ENCODE results near the gene TICRR. TPM values are rescaled to one million over a fixed set of nuclear protein-coding genes. Genes with fewer than 3 reads are reported as not detected.
"Not testable (repeated sequence)": the region's sequence is repeated elsewhere in the genome, so short reads cannot be mapped to it uniquely, and the experiment has no call there.

The TICRR gene
- 1.4 and 5.0 TPM in 2 replicates for total RNA-seq

DNA sequence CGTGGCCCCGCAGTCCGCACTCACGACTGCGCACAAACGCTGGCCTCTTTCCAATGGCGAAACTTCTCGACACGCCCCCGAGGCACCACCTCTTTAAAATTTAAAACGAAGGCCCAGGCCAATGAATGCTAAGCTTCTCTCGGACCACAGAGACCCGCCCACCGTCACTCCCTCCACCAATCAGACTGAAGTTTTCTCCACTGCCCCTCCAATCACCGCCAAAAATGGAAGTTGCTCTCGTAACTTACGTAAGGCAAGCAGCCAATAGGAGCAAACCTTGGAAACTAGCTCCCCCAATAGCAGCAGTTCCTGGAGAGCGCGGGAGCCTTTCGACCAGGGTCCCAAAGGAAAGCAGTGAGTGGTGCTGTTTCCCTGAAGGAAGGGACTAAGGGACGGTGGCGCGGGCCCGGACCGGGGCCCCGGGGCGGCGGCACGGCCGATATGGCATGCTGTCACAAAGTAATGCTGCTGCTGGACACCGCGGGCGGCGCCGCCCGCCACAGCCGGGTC lies at the start of gene TICRR:
Gene TICRR (plus strand): TSS at position 324 of the 510 bp plus-strand sequence. CDS start 118 bp downstream, at position 442.
- DNase-seq (ENCODE audit: extremely low read depth, low read depth, low spot score) = peak; percentile 99

DNA sequence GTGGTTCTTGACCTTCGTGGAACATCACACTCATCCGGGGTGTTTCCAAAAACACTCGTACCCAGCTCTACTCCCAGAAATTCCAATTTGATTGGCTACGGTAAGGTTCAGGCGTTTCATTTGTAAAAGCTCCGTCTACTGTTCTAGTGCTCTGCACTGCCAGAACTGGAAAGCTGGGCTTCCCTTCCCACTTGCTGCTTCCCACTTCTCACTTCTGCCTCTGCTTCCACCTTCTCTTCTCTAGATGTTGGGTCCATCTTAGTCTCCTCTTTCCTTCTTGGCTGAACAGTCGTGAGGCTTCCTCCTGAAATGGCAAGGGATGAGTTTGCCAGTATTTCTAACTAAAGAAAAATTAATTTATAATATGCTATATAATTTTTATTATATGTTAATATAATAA lies 49.1 kb upstream of the TICRR start:
- no peak for DNase-seq (ENCODE audit: extremely low read depth, low read depth, low spot score)

GRCh38 chr15:89526601-89527441 lies 48.4 kb upstream of the TICRR start:
- DNase-seq (ENCODE audit: extremely low read depth, low read depth, low spot score) = no peak

GRCh38 chr15:89528757-89529352 lies 46.4 kb upstream of the TICRR start:
- DNase-seq (ENCODE audit: extremely low read depth, low read depth, low spot score) = no peak

GRCh38 chr15:89530976-89531375 lies 44.3 kb upstream of the TICRR start:
- no peak for DNase-seq (ENCODE audit: extremely low read depth, low read depth, low spot score)

- DNase-seq (ENCODE audit: extremely low read depth, low read depth, low spot score) = no peak
Measured at GRCh38 chr15:89531796-89532537, 43.3 kb upstream of the TICRR start.

DNA sequence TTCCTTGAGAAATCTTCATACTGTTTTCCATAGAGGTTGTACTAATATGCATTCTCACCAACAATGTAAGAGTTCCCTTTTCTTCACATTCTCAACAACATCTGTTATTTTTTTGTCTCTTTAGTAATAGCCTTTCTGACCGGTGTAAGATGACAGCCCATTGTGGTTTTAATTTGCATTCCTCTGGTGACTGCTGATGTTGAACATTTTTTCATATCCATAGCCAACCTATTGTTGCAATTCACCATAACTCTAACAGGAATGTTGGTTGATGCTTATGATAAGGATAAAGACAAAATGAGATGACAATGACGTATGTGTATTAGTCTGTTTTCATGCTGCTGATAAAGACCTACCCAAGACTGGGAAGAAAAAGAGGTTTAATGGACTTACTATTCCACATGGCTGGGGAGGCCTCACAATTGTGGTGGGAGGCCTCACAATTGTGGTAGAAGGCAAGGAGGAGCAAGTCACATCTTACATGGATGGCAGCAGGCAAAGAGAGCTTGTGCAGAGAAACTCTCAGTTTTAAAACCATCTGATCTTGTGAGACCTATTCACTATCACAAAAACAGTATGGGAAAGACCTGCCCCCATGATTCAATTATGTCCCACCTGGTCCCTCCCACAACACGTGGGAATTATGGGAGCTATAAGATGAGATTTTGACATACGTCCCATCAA lies 41.3 kb upstream of the TICRR start:
- no peak for DNase-seq (ENCODE audit: extremely low read depth, low read depth, low spot score)

DNA sequence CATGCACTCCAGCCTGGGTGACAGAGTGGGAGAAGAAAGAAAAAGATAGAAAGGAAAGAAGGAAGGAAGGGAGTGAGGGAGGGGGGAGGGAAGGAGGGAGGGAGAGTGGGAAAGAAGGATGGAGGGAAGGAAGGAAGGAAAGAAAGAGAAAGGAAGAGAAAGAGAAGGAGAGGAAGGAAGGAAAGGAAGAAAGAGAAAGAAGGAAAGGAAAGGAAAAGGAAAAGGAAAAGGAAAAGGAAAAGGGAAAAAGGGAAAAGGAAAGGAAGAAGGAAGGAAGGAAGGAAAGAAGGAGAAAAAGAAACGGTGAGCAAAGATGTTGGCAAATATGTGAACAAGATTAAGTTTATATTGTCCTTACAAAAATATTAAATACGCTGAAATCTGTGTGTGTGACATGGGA lies 36.2 kb upstream of the TICRR start:
- no peak for DNase-seq (ENCODE audit: extremely low read depth, low read depth, low spot score)

- no peak for DNase-seq (ENCODE audit: extremely low read depth, low read depth, low spot score)
Measured at GRCh38 chr15:89542369-89542768, 32.9 kb upstream of the TICRR start.

- no peak for DNase-seq (ENCODE audit: extremely low read depth, low read depth, low spot score)
Measured at GRCh38 chr15:89543389-89543788, 31.9 kb upstream of the TICRR start.

GRCh38 chr15:89549138-89549537 lies 26.1 kb upstream of the TICRR start:
- DNase-seq (ENCODE audit: extremely low read depth, low read depth, low spot score) = not testable (repeated sequence)

GRCh38 chr15:89550427-89550826 lies 24.8 kb upstream of the TICRR start:
- no peak for DNase-seq (ENCODE audit: extremely low read depth, low read depth, low spot score)

DNA sequence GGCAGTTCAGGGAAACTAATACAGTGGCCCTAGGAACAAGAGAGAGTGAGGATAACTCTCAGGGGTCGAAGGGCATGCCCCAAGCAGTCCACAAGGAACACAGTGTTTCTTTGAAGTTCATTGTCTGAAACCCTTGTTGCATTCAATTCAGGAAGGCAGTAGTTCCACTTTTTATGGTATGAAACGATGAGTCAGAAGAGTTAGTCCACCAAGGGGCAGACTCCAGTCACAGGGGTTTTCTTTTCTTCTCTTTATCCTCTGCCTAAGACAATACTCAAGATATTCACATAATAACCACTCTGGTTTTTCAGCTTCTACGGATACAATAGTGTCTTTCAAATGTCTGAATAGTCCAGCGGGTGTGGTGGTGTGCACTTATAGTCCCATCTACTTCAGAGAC lies 23.7 kb upstream of the TICRR start:
- DNase-seq (ENCODE audit: extremely low read depth, low read depth, low spot score) = no peak

GRCh38 chr15:89553632-89554031 lies 21.6 kb upstream of the TICRR start:
- DNase-seq (ENCODE audit: extremely low read depth, low read depth, low spot score) = no peak

GRCh38 chr15:89554247-89554646 lies 21.0 kb upstream of the TICRR start:
- no peak for DNase-seq (ENCODE audit: extremely low read depth, low read depth, low spot score)

DNA sequence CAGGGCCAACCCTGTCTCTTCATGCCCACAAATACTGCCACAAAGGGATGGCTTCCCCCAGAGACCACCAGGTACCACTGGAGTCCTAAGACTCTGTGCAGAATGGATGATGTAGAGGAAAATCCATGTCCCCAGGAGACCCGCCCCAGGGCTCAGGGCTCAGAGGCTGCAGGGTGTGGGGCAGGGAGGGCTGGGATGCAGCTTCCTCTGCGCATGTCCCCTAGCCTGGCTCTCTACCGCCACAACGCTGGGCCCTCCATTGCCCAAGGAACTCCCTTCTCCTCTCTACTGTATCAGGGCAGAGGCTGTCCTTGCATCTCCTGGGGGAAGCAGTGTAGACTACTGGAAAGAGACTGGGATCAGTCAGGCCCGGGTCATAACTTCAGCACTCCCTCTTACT lies 19.5 kb upstream of the TICRR start:
- no peak for DNase-seq (ENCODE audit: extremely low read depth, low read depth, low spot score)

DNA sequence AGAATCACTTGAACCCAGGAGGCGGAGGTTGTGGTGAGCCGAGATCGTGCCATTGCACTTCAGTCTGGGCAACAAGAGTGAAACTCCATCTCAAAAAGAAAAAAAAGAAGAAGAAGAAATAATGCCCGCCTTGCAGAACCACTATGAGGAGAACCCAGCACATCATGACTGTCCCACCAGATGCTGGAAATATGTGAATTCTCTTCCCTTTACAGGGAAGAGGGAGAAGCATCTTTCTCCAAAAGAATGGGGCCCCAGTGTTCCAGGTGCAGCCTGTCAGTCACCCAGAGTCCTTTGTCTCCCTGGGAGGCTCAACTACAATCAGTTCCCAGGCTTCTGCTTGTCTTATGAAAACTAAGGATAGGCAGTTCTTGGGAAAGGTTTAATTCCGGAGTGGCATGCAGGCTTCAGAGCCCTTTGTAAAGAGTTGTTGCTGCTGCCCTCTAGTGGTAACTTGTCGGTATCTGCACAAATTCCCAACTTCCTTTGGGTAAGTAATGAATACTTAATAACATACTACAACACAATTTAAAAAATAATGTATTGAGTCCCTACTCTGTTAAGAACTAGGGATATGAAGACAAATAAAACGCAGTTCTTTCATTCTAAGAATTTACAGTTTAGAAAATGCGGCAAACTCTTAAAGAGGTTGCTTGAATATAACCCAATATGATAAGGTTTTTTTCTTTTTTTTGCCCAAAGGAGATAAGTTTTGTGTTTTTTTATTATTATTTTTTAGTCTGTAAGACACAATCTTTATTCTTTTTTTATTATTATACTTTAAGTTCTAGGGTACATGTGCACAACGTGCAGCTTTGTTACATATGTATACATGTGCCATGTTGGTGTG lies 18.6 kb upstream of the TICRR start:
- peak; percentile 77 for DNase-seq (ENCODE audit: extremely low read depth, low read depth, low spot score)

DNA sequence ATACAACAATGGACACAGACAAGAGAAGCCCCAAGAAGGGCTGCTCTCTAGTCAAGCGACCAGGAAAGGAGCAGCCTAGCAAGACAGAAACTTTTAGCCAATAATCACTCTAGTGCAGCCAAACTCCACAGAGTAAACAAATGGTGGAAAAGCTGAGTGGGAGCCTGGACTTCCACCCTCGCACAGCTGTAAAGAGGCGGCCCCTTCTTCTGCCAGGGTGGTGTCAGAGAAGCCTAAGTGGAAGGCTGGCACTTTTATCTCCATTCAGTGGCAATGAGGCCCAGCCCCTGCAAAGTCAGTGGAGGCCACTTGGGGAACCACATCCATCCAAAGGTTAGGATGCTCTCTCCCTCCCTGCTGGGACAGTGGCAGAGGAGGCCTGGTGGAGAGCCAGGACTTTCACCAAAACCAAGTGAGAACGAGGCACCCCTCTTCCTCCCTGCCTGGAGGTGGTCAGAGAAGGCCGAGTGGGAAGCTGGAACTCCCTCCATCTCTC lies 15.5 kb upstream of the TICRR start:
- DNase-seq (ENCODE audit: extremely low read depth, low read depth, low spot score) = no peak

DNA sequence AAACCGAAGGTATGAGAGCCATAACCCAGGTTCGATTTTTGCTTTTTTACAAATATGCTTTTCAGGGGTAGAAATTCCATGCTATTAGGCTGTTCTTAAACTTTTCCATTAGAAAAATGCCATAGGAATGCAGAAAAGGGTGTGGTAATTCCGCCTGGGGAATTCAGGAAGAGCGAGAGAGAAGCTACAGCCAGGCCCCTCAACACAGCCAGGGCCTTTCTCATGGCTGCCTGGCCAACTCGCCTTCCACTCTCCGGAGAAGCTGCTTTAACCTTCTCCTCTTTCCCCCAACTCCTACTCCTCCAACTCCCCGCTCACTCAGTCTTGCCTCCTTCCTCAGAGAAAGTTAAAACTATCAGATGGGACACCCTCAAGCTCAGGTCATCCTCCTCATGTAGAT lies 9.1 kb upstream of the TICRR start:
- no peak for DNase-seq (ENCODE audit: extremely low read depth, low read depth, low spot score)
